Measurements from ENCODE around the gene GPHN.

The GPHN gene

GRCh38 chr14:67129768-67130167 lies 621.8 kb downstream of the GPHN start:
- TF ChIP-seq CTCF (IDR thresholded peaks at IDR 0.05): no peak
- no peaks in the 10 kb centered on the region for H3K27me3 ChIP-seq (ENCODE audit: control insufficient read depth, insufficient read depth, low read length)
- H3K9me3 ChIP-seq (ENCODE audit: control insufficient read depth, low read length): no peaks in the 10 kb centered on the region
- no peaks in the 10 kb centered on the region for H3K36me3 ChIP-seq (ENCODE audit: control insufficient read depth, insufficient read depth, low read length)
- H3K79me2 ChIP-seq: no peaks in the 10 kb centered on the region
- H3K4me3 ChIP-seq (ENCODE audit: low read depth, low read length): no peak overlapping the region
- no peak overlapping the region for H2AFZ ChIP-seq
- H3K27ac ChIP-seq: no peak overlapping the region
- H3K4me2 ChIP-seq (ENCODE audit: low read length): no peak overlapping the region
- H3K4me1 ChIP-seq: no peaks in the 10 kb centered on the region
- H3K9ac ChIP-seq: no peak overlapping the region

DNA sequence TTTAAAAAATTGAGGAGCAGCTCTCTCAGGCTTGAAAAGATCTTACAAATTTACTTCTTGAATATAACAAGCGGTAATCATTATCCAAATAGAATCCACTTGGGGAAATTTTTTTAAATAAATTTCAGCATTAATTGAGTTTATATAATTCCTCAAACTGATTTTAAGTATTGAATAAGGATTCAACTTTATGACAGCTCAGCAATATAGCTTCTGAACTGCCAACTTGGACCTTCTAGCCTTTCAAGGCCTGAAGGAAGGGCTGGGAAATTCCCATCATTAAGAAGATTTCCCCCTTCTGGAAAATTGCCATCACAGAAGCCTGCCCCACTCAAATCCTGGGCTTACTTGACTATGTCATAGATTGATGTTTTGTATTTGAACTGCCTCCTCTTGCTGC lies 623.7 kb downstream of the GPHN start:
- no peaks in the 10 kb centered on the region for H3K79me2 ChIP-seq
- H3K4me1 ChIP-seq: no peaks in the 10 kb centered on the region
- no peaks in the 10 kb centered on the region for H3K9me3 ChIP-seq (ENCODE audit: control insufficient read depth, low read length)
- H3K9ac ChIP-seq: no peak overlapping the region
- H3K4me2 ChIP-seq (ENCODE audit: low read length): no peak overlapping the region
- H3K4me3 ChIP-seq (ENCODE audit: low read depth, low read length): no peak overlapping the region
- TF ChIP-seq CTCF (IDR thresholded peaks at IDR 0.05): no peak
- no peaks in the 10 kb centered on the region for H3K36me3 ChIP-seq (ENCODE audit: control insufficient read depth, insufficient read depth, low read length)
- H3K27ac ChIP-seq: no peak overlapping the region
- H3K27me3 ChIP-seq (ENCODE audit: control insufficient read depth, insufficient read depth, low read length): no peaks in the 10 kb centered on the region
- no peak overlapping the region for H2AFZ ChIP-seq

GRCh38 chr14:67133144-67133543 lies 625.2 kb downstream of the GPHN start:
- Histone ChIP-seq H2AFZ (no peak overlapping the region), H3K9ac (no peak overlapping the region), H3K79me2 (no peaks in the 10 kb centered on the region), H3K9me3 (ENCODE audit: control insufficient read depth, low read length) (no peaks in the 10 kb centered on the region), H3K27ac (no peak overlapping the region), H3K4me2 (ENCODE audit: low read length) (no peak overlapping the region), H3K4me1 (no peaks in the 10 kb centered on the region), H3K4me3 (ENCODE audit: low read depth, low read length) (no peak overlapping the region), H3K36me3 (ENCODE audit: control insufficient read depth, insufficient read depth, low read length) (no peaks in the 10 kb centered on the region), H3K27me3 (ENCODE audit: control insufficient read depth, insufficient read depth, low read length) (no peaks in the 10 kb centered on the region)
- no peak for TF ChIP-seq CTCF (IDR thresholded peaks at IDR 0.05)

GRCh38 chr14:67133595-67134441 lies 625.9 kb downstream of the GPHN start:
- Histone ChIP-seq H3K79me2 (no peaks in the 10 kb centered on the region), H2AFZ (no peak overlapping the region), H3K9ac (no peak overlapping the region), H3K36me3 (ENCODE audit: control insufficient read depth, insufficient read depth, low read length) (no peaks in the 10 kb centered on the region), H3K9me3 (ENCODE audit: control insufficient read depth, low read length) (no peaks in the 10 kb centered on the region), H3K27me3 (ENCODE audit: control insufficient read depth, insufficient read depth, low read length) (no peaks in the 10 kb centered on the region), H3K4me3 (ENCODE audit: low read depth, low read length) (no peak overlapping the region), H3K27ac (no peak overlapping the region), H3K4me2 (ENCODE audit: low read length) (no peak overlapping the region), H3K4me1 (no peaks in the 10 kb centered on the region)
- TF ChIP-seq CTCF (IDR thresholded peaks at IDR 0.05): no peak
